HFF-Myc (cell line): ENCODE data around the gene PHF10.

Experiments used
- DNase-seq: peaks from one replicate; pipeline ENCODE4 v3.0.0-alpha.2; 2011; ENCODE audit warnings: low read depth; ENCODE audit errors: extremely low read depth
- H3K4me3 ChIP-seq: replicated peaks from 2 replicates; pipeline ENCODE4 v1.5.1; 2011; ENCODE audit warnings: low read depth, mild to moderate bottlenecking, control low read depth, low read length
- CTCF ChIP-seq: IDR thresholded peaks from 2 replicates; pipeline ENCODE4 v1.5.1; 2012; ENCODE audit warnings: mild to moderate bottlenecking, low read depth, low read length, control low read depth; ENCODE audit errors: missing control alignments

PHF10 gene

DNA sequence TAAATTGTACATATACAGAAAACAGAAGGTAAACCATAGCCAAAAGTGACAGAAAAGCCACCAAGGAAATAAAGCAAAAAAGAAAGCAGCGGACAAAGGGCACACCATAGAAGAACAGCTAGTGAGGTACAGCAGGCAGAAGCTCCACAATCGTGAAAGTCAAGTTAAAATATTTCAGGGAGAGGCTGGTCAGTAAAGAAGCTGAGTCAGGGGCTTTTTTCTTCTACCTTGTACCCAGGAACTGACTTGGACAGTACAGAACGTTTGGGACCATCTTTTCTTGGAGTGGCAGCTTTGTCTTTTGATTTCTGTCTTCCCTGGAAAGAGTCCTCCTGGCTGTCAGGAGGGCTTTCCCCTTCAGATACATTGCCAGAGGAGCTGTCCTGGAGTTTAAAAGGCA, 14.3 kb downstream of the PHF10 start:
- no peak overlapping the region for H3K4me3 ChIP-seq
- no peak for TF ChIP-seq CTCF
- no peak for DNase-seq

GRCh38 chr6:169709293-169709692, 15.0 kb downstream of the PHF10 start:
- no peak overlapping the region for H3K4me3 ChIP-seq
- no peak for DNase-seq
- no peak for TF ChIP-seq CTCF

DNA sequence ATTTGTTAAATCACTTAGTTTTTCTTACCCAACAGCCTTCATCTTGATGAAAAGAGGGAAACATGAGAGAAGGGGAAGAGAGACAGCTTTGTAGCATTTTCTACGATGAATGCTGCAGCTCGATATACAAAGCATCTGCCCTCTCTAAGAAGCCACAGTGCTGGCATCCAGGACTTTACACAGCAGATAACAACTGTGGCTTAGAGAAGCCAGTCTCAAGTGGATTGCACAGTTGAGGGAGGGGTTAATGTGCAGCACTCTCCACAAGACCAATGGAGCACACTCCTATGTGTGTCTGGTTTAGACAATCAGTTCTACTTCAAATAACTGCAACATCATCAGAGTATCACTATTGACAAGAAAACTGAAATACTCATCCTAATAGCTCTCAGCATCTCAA, 16.5 kb downstream of the PHF10 start:
- DNase-seq, result no peak

GRCh38 chr6:169702840-169703246, 21.5 kb downstream of the PHF10 start:
- no peak for TF ChIP-seq CTCF
- no peak for DNase-seq
- peak overlapping the region; percentile 79 for H3K4me3 ChIP-seq

More for the DNA sequence above, 16.5 kb downstream of the PHF10 start:
- no peak for TF ChIP-seq CTCF
- no peak overlapping the region for H3K4me3 ChIP-seq

DNA sequence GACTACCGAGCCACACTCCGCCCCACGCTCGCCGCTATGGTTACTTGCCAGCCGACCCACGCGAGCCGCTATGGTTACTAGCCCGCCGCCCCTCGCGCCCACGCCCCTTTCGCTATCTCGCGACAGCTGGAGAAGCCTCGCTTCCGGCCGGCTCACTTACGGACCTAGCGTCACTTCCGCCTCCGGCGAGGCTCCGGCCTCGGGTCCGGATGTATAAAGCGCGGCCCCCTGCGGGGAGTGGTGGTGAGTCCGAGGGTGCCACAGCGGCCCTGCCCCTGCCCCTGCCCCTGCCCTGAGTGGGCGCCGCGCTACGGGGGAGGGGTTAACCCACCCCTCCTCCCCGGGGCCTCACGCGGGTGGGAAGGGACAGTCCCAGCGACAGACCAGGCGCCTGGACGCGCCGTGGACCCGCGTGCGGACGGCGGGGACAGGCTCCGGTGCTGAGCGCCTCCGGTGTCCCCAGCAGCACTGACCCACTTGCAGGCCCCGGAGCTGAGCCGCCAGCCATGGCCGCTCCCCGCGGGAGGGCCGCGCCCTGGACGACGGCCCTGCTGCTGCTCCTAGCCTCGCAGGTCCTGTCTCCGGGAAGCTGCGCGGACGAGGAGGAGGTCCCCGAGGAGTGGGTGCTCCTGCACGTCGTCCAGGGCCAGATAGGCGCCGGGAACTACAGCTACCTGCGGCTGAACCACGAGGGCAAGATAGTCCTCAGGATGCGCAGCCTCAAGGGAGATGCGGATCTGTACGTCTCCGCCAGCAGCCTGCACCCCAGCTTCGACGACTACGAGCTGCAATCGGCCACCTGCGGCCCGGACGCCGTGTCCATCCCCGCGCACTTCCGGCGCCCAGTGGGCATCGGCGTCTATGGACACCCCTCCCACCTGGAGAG, 22.1 kb downstream of the PHF10 start, which contains the start of the genes C6orf120 and WDR27:
Gene C6orf120, plus strand, starts transcription at position 173 of the 886 bp plus-strand sequence. Its CDS starts 334 bp downstream, at position 507.
Gene WDR27, minus strand, starts transcription at position 76 of the 886 bp plus-strand sequence. CDS start 13,024 bp downstream, outside the sequence.
- TF ChIP-seq CTCF, result no peak
- peak; percentile 84 for DNase-seq
- H3K4me3 ChIP-seq, result peak within 1 kb of the TSS; percentile 79

GRCh38 chr6:169701311-169701953, 22.9 kb downstream of the PHF10 start:
- no peak for DNase-seq
- TF ChIP-seq CTCF, result no peak
- H3K4me3 ChIP-seq, result peak overlapping the region; percentile 79
